ENCODE measurements around the gene DSG1. TPM values are rescaled to one million over a fixed set of nuclear protein-coding genes. Genes with fewer than 3 reads are reported as not detected.

DSG1 gene
- total RNA-seq, 1 experiment from 2014 or later: not detected

- Histone ChIP-seq H3K27ac (no peak overlapping the region), H3K4me1 (replicated peaks) (no peaks in the 10 kb centered on the region), H3K9me3 (replicated peaks) (no peaks in the 10 kb centered on the region), H3K27me3 (replicated peaks) (no peaks in the 10 kb centered on the region), H3K36me3 (no peaks in the 10 kb centered on the region), H3K4me3 (no peak overlapping the region)
- DNase-seq (ENCODE audit: low read depth in 1 of 2, low spot score in 2 of 2): no peak
Measured at GRCh38 chr18:31373641-31374040, 55.7 kb downstream of the DSG1 start.

GRCh38 chr18:31376477-31376876, 58.5 kb downstream of the DSG1 start, which contains the start of gene DSG4:
DSG4 (plus strand) TSS chr18:31376777; CDS start chr18:31376912, 135 bp downstream.
- DNase-seq (ENCODE audit: low read depth in 1 of 2, low spot score in 2 of 2): no peak
- H3K27ac ChIP-seq: no peak within 1 kb of the TSS
- no peak within 1 kb of the TSS for H3K4me3 ChIP-seq
- H3K36me3 ChIP-seq: no peaks in the 10 kb centered on the region
- H3K4me1 ChIP-seq (replicated peaks): no peaks in the 10 kb centered on the region
- no peaks in the 10 kb centered on the region for H3K9me3 ChIP-seq (replicated peaks)
- H3K27me3 ChIP-seq (replicated peaks): no peaks in the 10 kb centered on the region

DNA sequence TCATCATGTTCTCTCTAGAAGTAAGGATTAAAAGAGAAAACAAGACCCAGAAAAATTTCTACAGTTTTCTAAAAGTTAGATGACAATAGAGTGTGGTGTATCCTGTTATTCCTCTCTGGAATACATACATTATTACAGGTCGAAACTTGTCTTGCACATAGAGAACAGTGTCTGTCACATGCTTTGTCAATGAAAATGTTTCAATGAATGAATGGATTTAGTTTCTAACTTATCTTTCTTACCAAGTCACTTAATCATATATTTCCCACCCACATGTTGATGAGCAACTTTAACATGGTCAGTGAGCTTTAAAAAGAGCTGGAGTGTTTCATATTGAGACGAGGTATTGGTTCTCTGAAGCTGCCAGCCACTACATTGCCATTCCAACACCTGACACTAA, 63.0 kb downstream of the DSG1 start:
- Histone ChIP-seq H3K4me3 (no peak overlapping the region), H3K36me3 (no peaks in the 10 kb centered on the region), H3K9me3 (replicated peaks) (no peaks in the 10 kb centered on the region), H3K4me1 (replicated peaks) (no peaks in the 10 kb centered on the region), H3K27me3 (replicated peaks) (no peaks in the 10 kb centered on the region), H3K27ac (no peak overlapping the region)
- DNase-seq (ENCODE audit: low read depth in 1 of 2, low spot score in 2 of 2): no peak

GRCh38 chr18:31382107-31382506, 64.1 kb downstream of the DSG1 start:
- Histone ChIP-seq H3K36me3 (no peaks in the 10 kb centered on the region), H3K27me3 (replicated peaks) (no peaks in the 10 kb centered on the region; the same call in 1 of the 2 replicates), H3K27ac (no peak overlapping the region), H3K4me3 (no peak overlapping the region), H3K9me3 (replicated peaks) (no peaks in the 10 kb centered on the region), H3K4me1 (replicated peaks) (no peaks in the 10 kb centered on the region)
- DNase-seq (ENCODE audit: low read depth in 1 of 2, low spot score in 2 of 2): no peak

GRCh38 chr18:31386741-31387140, 68.8 kb downstream of the DSG1 start:
- no peaks in the 10 kb centered on the region for H3K4me1 ChIP-seq (replicated peaks)
- no peak overlapping the region for H3K4me3 ChIP-seq
- H3K27ac ChIP-seq: no peak overlapping the region
- H3K27me3 ChIP-seq (replicated peaks): no peaks in the 10 kb centered on the region; the same call in none of the 2 replicates
- no peak for DNase-seq (ENCODE audit: low read depth in 1 of 2, low spot score in 2 of 2)
- H3K36me3 ChIP-seq: no peaks in the 10 kb centered on the region
- H3K9me3 ChIP-seq (replicated peaks): no peaks in the 10 kb centered on the region

- H3K36me3 ChIP-seq: no peaks in the 10 kb centered on the region
- no peak overlapping the region for H3K4me3 ChIP-seq
- no peaks in the 10 kb centered on the region for H3K4me1 ChIP-seq (replicated peaks)
- H3K9me3 ChIP-seq (replicated peaks): no peaks in the 10 kb centered on the region
- no peak overlapping the region for H3K27ac ChIP-seq
- no peak for DNase-seq (ENCODE audit: low read depth in 1 of 2, low spot score in 2 of 2)
- H3K27me3 ChIP-seq (replicated peaks): no peaks in the 10 kb centered on the region; the same call in 1 of the 2 replicates
Measured at GRCh38 chr18:31393286-31393685, 75.3 kb downstream of the DSG1 start.

DNA sequence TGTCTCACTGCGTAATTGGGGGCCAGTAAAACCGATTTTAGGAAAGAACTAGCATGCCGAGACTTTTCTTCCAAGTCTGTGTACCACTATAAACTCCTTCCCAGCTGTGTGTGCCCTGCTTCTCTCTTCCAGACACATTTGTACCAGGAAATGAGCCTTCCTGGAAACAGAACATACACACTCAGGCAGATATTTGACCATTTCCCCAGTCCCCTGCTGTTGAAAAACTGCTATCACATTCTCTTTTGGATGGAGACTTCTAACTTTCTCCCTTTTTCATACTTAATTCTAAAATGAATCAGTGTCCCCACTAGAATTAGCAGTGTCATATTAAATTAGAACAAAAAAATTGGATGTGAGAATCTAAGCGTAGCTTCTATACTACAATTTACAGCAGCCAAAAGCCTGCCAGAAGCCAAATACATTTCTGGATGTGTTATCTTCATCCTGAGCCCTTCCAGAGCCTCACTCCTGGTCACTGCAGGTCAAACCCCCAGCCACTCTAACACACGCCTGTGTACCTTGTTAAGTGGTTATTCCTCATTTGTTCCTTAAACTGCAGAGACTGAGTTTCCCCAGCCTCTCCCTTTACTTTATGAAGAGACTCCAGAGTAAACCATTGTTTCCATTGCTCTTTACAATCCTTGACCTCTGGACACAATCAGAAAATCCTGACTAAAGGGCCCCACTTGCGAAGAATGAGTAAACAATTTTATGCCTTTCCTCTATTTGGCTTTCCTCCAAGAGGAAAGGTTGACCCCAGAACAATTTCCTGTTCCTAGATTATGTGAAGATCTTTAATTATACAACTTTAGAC, 79.0 kb downstream of the DSG1 start:
- no peaks in the 10 kb centered on the region for H3K4me1 ChIP-seq (replicated peaks)
- no peaks in the 10 kb centered on the region for H3K9me3 ChIP-seq (replicated peaks)
- DNase-seq (ENCODE audit: low read depth in 1 of 2, low spot score in 2 of 2): no peak
- H3K4me3 ChIP-seq: no peak overlapping the region
- H3K36me3 ChIP-seq: no peaks in the 10 kb centered on the region
- no peaks in the 10 kb centered on the region for H3K27me3 ChIP-seq (replicated peaks)
- no peak overlapping the region for H3K27ac ChIP-seq

DNA sequence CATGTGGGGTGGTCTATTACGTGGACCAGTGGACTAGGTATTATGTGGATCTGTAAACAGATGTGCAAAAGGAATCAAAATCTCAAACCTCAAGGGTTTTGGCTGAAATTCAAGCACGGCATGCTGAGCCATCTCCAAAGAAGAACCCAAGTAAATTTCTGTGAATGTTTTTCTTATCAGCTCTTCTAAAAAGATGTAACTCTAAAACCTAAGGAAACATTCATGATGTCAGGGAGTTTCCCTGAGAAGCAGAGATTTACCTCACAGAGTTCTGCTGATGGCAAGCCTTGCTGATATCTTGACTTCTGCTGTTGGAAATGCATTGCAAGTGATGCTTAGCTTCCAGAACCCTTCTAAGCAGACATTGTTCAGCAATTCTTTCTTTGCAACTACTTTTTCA, 80.2 kb downstream of the DSG1 start:
- no peak for DNase-seq (ENCODE audit: low read depth in 1 of 2, low spot score in 2 of 2)
- no peaks in the 10 kb centered on the region for H3K27me3 ChIP-seq (replicated peaks)
- H3K36me3 ChIP-seq: no peaks in the 10 kb centered on the region
- no peak overlapping the region for H3K4me3 ChIP-seq
- no peak overlapping the region for H3K27ac ChIP-seq
- no peaks in the 10 kb centered on the region for H3K4me1 ChIP-seq (replicated peaks)
- H3K9me3 ChIP-seq (replicated peaks): no peaks in the 10 kb centered on the region

- no peak for DNase-seq (ENCODE audit: low read depth in 1 of 2, low spot score in 2 of 2)
- Histone ChIP-seq H3K4me3 (no peak overlapping the region), H3K4me1 (replicated peaks) (no peaks in the 10 kb centered on the region), H3K27ac (no peak overlapping the region), H3K9me3 (replicated peaks) (no peaks in the 10 kb centered on the region), H3K36me3 (no peaks in the 10 kb centered on the region), H3K27me3 (replicated peaks) (no peaks in the 10 kb centered on the region)
Measured at GRCh38 chr18:31399306-31400032, 81.5 kb downstream of the DSG1 start.

GRCh38 chr18:31401156-31402025, 83.4 kb downstream of the DSG1 start:
- H3K4me3 ChIP-seq: no peak overlapping the region
- no peaks in the 10 kb centered on the region for H3K4me1 ChIP-seq (replicated peaks)
- no peak overlapping the region for H3K27ac ChIP-seq
- DNase-seq (ENCODE audit: low read depth in 1 of 2, low spot score in 2 of 2): no peak
- no peaks in the 10 kb centered on the region for H3K27me3 ChIP-seq (replicated peaks)
- no peaks in the 10 kb centered on the region for H3K9me3 ChIP-seq (replicated peaks)
- no peaks in the 10 kb centered on the region for H3K36me3 ChIP-seq

DNA sequence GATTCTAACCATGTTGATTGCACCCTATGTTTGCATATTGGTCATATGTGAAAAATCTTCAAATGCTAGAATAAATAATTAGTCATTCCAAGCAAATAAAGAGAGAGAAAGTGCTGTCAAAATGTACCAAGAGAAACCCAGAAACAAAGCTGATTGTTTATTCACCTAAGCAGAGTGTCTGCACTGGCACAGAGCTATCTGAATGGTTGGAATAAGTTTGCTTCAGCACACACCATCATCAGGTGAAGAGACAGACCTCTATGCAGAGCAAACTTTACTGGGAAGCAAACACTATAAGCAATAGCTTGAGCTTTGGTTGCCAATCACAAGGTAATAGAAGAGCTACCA, 84.0 kb downstream of the DSG1 start:
- Histone ChIP-seq H3K27ac (no peak overlapping the region), H3K36me3 (no peaks in the 10 kb centered on the region), H3K27me3 (replicated peaks) (no peaks in the 10 kb centered on the region), H3K4me3 (no peak overlapping the region), H3K9me3 (replicated peaks) (no peaks in the 10 kb centered on the region), H3K4me1 (replicated peaks) (no peaks in the 10 kb centered on the region)
- DNase-seq (ENCODE audit: low read depth in 1 of 2, low spot score in 2 of 2): no peak

DNA sequence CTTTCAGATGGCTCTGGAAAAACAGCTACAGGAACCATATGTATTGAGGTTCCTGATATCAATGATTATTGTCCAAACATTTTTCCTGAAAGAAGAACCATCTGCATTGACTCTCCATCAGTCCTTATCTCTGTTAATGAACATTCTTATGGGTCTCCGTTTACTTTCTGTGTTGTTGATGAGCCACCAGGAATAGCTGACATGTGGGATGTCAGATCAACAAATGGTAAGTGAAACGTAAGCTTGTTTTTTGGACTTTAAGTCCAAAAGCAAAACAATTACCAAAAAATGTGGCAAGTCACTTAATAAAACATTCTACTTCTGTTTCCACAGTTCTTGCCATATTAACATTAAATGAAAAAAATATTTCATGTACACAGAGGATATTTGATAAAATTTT, 85.4 kb downstream of the DSG1 start:
- no peak overlapping the region for H3K4me3 ChIP-seq
- H3K27me3 ChIP-seq (replicated peaks): no peaks in the 10 kb centered on the region
- no peaks in the 10 kb centered on the region for H3K9me3 ChIP-seq (replicated peaks)
- no peak overlapping the region for H3K27ac ChIP-seq
- no peaks in the 10 kb centered on the region for H3K36me3 ChIP-seq
- no peaks in the 10 kb centered on the region for H3K4me1 ChIP-seq (replicated peaks)
- no peak for DNase-seq (ENCODE audit: low read depth in 1 of 2, low spot score in 2 of 2)

Data from SJSA1 (cell line).